GM19397 (cell line): ENCODE results near the gene POP4.
"Not testable (repeated sequence)": the region's sequence is repeated elsewhere in the genome, so short reads cannot be mapped to it uniquely, and the experiment has no call there.

ENCODE experiments used
- ATAC-seq: cut with Tn5 transposase; IDR thresholded peaks from one replicate; pipeline ENCODE4 v1.9.1; 2021; ENCODE audit warnings: mild to moderate bottlenecking, moderate library complexity; ENCODE audit not compliant: unreplicated experiment

POP4 gene, protein sequence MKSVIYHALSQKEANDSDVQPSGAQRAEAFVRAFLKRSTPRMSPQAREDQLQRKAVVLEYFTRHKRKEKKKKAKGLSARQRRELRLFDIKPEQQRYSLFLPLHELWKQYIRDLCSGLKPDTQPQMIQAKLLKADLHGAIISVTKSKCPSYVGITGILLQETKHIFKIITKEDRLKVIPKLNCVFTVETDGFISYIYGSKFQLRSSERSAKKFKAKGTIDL

DNA sequence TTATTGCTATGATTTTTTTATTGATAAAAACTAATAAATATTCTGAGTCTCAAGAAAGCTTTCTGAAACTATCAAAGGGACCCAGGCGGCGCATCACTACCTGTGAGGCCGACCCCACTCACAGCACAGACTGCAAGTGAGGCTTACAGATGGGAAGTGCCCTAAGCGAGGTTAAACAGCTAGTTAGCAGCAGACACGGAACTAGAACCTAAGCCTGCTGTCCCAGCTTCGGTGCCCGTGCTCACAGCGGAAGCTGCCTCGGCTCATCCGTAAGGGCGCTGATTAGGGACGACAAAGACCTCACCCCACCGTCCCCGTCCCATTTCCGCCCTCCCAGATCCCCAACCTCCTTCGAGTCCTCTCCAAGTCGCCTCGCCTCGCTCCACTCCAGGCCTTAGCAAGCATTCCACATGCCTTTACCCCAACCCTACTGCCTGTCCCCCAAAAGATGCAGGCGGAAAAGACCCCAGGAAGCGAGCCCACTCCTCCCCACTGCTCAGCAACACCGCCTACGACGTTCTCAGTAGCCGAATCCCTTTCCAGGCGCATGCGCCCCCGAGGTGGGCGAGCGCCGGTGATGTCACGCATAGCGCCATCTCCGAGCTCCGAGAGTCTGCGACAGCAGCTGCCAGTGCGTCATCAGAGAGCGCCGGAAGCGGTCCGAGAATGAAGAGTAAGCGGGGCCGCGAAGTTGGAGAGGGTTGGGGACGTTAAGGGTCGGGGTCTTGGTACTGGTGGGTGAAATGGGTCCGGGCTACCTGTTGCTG is at the start of gene POP4:
POP4 (plus strand) TSS at position 631 of the 767 bp plus-strand sequence; CDS start at position 667, 36 bp downstream.
- ATAC-seq, result peak; percentile 72

DNA sequence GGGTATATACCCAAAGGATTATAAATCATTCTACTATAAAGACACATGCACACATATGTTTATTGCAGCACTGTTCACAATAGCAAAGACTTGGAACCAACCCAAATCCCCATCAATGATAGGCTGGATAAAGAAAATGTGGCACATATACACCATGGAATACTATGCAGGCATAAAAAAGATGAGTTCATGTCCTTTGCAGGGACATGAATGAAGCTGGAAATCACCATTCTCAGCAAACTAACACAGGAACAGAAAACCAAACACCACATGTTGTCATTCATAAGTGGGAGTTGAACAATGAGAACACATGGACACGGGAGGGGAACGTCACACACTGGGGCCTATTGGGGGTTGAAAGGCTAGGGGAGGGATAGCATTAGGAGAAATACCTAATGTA is 47.0 kb upstream of the POP4 start:
- not testable (repeated sequence) for ATAC-seq

DNA sequence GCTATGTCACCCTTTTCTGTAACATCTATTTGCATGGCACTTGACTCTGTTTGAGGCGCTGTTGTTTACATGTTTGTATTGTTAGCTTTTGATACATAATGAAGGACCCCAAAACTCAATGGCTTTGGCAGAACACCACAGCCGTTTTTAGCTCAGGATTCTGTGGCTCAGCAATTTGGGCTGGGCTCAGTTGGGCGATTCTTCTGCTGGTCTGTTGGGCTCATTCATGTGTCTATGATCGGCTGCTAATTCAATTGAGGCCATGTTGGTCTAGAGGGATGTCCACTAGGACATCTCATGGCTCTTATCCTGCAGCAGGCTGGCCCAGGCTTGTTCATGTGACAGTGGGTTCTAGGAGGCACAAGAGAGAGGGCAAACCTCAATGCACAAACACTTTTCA is 46.3 kb upstream of the POP4 start:
- ATAC-seq, result no peak

DNA sequence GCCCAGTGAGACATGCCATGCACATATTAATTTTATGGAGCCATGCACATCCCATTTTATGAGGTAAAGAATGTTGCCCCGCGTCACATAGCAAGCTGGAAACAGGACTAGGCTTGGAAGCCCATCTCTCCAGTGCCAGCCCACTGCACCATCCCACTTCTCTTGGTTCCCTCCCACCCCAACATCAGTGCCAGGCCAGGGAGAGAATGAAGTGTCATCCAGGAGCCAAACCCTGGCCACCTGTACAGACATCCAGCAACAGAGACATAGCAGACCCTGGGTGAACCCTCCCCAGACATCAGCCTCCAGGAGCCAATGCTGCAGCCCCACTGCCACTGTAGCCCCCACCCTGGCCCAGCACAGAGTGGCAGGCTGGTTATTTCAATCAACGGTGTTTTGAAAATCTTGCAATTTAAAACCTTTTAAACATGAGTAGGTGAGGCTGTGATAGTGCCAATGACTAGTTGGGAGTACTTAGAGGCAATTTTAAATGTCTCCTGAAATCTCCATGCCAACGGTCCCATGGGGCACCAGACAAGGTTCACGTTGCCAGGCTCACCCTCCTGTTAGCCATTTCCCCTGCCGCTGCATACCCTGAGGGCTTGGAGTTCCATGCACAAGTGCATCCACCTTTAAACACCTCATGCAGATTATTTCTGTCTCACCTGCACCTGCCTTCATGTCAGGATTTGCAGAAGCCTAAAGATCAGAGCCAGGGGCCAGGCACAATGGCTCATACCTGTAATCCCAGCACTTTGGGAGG is 45.6 kb upstream of the POP4 start:
- no peak for ATAC-seq

DNA sequence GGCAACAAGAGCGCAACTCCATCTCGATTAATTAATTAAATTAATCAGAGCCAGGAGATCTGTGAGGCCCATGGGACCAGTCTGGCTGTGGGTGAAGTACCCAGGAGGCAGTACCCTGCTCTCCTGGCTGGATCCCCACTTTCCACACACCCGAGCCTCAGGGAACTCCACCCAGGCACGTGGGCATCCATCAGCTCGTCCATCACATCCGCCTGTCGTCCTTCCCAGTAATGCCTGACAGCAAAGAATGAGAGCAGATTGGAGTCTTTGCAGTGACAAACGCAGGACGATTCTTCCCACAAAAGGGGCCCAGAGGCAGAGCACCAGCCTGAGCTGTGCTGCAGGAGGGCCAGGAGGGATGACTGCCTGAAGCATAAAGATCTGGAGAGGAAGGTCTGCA is 44.5 kb upstream of the POP4 start:
- ATAC-seq, result no peak

DNA sequence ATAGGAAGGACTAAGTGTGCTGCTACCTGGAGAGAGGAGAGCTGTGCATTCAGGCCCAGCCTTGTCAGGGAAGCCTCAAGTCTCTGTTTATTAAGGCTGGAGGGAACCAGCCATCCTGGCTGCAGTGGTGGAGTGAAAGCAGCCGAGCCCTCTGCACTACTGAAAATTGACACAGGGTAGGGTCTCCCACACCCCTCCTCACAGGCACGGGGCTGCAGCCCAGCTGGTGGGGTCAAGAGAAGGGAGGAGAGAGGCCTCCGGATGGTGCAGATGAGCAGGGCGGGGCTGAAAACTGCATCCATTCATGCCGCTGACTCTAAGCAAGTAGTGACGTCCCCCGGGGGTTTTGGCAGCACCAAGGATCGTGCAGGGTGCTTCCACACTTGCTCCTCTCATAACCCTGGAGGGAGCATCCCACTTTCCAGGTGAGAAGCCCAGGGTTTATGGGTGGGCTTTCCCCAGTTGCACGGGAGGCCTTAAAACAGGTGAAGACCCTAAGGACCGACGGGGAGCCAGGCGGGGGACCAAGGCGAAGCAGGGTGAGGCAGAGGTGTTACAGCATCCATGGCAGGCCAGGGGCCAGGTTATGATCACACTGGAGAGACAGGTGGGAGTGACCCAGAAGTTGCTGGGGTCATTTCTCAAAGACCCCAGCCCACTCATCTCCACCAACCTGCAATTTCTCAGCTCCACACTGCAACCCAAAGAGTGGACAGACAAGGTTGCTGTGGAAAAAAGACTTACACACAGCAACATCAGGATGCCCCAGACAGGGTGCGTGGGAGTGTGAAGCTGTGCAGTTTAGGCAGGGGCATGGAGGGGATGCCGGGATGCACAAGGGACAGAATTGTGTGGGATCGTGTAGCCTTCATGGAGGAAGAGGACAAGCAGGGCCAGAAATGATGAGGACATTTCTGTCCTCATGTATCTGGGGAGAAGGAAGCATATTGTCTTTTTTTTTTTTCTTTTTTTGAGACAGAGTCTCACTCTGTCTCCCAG is 43.5 kb upstream of the POP4 start:
- ATAC-seq, result no peak

DNA sequence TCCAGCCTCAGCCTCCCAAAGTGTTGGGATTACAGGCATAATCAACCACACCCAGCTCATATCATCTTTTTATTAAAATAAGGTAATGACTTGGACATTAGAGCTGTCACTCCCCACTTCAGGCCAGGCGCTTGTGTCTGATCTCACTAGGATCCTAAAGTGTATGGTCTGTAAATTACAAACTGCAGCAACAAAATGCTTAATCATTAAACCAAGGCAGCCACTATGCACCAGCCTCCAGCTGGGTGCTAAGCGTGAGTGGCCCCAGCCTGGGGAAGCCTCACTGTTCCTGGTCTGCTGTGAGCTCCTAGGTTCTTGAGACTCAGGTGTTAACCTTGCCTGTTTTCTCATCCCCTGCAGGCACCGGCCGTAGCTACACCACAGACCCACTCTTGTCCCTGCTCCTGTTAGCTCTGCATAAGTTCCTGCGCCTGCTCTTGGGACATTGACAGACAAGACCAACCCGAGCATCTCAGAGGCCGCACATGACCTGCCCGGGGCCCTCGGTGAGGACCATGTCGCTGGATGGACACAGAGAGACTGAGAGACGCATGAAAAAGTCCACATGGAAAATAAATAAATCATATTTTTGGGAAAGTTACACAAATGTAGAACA is 42.5 kb upstream of the POP4 start:
- ATAC-seq, result no peak

DNA sequence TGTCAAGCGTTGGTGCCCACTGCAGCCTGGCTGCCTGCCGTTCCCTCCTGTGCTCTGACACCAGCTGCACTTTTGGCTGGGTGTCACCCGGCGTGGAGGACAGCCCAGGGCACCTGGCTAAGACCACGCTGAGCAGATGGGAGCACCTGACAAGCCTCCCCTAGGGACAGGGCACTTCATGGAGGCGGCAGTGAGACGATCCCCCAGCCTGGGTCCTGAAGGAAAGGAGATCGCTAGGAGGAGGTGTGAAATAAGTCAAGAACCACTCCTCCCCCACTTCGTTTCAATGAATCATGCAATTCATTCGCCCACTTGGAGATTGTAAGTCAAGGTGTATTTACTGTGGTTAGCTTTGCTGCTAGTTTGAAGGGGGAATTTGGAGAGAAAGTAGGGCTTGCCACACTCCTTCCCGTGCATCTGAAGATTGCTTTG is 41.5 kb upstream of the POP4 start:
- ATAC-seq, result no peak

DNA sequence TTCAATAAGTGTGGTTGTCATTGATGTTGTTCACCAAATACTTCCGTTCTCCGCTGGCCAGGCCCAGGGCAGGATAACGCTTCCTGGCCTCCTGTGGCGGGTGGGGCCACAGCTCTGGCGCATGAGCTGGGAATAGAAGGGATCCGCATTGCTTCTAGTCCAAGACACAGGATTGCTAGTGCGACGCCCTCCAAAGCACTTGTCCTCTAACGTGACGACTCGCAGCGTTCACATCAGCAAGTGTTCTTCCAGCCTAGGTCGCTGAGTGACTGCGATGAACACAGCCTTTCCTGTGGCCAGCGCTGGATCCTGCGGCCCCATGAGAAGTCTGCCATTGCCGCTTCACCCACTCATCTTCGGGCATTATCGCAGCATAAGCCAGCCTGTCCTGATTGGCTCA is 40.9 kb upstream of the POP4 start:
- no peak for ATAC-seq

DNA sequence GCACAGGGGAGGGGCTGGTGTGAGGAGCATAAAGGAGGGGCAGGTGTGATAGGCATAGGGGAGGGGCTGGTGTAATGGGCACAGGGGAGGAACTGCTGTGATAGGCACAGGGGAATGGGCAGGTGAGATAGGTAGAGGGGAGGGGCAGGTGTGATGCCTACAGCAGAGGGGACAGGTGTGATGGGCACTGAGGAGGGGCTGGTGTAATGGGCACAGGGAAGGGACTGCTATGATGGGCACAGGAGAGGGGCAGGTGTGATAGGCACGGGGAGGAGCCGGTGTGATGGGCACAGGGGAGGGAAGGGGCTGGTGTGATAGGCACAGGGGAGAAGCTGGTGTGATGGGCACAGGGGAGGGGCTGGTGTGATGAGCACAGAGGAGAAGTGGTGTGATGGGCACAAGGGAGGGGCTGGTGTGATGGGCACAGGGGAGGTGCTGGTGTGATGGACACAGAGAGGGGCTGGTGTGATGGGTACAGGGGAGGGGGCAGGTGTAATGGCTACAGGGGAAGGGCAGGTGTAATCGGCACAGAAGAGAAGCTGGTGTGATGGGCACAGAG is 39.5 kb upstream of the POP4 start:
- no peak for ATAC-seq

DNA sequence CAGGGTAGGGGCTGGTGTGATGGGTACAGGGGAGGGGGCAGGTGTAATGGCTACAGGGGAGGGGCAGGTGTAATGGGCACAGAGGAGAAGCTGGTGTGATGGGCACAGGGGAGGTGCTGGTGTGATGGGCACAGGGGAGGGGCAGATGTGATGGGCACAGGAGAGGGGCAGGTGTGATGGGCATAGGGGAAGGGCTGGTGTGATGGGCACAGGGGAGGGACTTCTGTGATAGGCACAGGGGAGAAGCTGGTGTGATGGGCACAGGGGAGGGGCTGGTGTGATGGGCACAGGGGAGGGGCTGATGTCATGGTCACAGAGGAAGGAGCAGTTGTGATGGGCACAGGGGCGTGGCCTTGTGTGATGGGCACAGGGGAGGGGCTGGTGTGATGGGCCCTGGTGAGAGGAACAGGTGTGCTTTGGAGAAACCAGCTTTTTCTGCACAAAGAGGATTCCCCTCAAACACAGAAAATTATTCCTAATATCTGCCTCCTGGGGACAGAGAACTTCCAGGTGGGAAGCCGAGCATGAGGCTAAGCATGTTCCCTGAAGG is 38.6 kb upstream of the POP4 start:
- ATAC-seq, result no peak

DNA sequence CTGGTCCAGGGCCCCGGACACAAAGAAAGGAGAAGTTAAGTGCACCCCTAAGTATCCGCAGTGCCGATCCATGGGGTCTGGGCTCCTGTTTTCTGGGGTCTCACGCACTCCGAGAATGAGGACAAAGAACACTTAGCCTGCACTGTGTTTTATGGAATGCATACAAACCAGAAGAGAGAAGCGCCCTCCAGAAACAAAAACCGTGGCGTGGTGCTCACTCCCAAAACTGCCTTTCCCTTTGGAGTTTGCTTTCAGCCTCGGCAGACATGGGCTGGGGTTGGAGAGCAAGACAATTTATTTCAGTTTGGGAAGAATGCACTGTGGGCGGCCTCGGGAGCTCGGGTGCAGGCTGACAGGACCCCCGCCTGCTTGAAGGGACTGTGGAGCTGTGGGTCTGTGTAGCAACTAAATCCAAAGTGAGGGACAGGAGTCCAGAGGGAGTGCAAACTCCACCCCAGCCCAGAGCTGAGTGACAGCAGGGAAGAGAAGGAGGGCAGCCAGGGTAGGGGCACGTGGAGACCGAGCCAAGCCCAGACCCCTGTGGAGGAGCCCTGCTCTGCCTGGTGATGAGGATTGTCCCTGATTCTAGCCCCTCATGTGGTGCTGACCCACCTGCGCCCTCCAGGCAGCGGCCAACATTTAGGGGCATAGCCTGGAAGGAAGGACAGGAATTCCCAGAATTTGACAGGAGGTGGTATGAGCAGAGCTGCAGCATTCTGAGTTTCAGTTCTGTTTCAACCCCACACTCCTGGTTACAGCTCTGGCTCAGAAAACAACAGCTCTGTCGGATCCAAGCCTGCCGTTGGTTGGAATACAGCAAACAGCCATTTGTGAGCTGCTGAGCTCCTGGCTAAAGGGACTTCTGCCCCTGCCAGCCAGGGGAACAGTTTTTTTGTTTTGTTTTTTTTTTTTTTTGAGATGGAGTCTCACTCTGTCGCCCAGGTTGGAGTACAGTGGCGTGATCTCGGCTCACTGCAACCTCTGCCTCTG is 37.8 kb upstream of the POP4 start:
- no peak for ATAC-seq

DNA sequence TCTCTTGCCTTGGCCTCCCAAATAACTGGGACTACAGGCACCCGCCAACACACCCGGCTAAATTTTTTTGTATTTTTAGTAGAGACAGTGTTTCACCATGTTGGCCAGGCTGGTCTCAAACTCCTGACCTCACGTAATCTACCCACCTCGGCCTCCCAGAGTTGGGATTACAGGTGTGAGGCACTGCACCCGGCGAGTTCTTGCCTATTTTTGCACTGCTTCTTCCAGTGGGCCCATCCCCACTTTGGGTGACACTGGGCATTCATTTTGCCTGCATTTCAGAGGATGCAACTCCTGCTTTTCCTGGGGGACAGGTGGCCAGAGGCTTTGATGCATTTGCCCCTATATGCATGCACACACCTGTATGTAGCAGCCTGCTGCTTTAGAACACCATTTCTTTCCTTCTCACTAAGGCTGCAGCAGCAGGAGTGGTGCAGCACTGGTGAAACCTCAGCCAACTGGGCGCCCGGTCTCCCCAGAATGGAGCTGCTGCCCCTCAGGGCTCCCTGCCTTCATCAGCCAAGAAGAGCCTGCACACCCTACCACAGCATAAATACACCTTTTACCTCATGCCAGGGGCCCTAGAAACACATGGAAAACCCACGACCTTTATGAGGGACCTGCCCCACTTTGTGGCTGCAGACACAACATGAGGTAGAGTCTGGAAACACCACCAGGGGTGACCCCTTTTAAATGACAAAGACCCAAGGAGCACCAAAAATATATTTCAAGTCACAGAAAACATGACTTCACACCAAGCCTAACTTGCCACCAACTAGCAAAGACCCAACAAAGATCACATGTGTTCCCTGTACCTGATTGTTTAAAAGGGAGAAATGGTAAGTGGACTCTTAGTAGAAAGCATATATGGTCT is 36.8 kb upstream of the POP4 start:
- ATAC-seq, result no peak

DNA sequence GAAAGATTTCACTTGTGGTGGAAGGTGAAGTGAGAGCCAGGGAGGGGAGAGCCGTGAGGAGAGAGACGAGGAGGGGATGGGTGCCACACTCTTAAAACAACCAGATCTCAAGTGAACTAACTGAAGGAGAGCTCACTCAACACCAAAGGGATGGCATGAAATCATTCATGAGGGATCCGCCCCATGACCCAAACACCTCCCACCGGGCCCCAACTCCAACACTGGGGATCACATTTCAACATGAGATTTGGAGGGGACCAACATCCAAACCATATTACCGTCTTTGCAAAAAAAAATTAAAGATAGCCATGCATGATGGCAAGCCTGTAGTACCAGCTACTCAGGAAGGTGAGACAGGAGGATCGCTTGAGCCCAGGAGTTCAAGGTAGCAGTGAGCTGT is 34.9 kb upstream of the POP4 start:
- no peak for ATAC-seq

DNA sequence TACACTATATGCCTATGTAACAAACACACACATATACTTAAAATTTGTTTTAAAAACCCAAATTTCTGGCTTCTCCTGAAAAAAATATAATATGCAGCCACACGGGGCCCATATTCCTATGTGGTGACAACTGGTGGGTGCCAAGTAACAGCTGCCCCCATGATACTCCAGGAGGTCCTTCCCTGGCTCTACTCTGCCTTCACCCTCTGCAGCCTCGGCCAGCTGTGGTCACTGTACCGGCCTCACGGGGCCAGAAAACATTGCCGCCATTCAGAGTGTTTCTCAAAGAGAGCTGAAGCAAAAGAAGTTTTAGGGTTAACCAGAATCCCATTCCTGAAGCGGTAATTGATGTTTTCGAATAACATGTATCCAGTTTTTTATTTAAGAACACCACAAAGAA is 32.6 kb upstream of the POP4 start:
- no peak for ATAC-seq

DNA sequence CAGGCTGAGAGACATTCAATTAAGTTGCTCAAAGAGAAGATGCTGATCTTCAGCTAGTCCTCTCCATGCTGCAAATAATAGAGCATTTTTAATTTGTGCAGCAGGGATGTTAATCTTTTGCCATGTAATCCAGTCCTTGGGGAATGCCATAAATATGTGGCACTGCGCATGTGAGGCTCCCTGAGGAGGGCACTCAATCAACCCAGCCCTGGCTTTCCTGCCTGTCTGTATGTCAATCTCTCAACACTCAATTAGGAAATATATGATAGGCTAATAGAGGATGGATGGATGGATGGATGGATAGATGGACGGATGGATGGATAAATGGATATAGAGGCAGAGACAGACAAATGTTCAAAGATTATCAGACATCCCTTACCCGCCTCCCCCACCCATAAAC is 31.6 kb upstream of the POP4 start:
- ATAC-seq, result no peak

DNA sequence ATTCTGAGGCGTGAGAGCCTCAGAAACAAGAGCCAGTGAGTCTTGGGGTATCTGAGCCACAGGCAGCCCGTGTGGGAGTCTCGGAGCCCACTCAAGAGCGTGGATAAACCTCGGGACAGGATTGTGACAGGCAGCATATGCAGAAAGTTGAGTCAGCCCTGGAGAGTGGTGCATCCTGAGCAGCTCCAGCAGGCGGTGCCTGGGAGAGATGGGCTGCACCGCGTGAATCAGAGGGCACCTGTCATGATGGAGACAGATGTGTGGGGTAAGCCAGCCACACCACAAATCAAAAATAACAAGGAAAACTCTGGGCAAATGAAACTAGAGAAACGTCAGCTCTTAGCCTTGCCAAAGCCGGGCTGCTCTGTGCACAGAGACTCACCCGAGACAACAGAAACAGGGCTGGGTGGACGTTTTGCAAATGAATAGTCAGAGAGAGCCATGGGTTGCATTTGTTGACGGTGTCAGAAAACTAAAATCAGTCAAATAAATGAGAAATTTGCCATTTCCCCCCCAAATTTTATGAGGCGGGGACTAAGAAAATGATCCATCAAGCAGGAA is 30.0 kb upstream of the POP4 start:
- no peak for ATAC-seq
